Stimulated activated CD4-positive, alpha-beta T cell treated with anti-CD3 and anti-CD28 coated beads, Interleukin-12 subunit alpha, Interleukin-12 subunit beta, amount 100 ng/mL, for 48 hours (primary cell): ENCODE results near the gene IHH.

Experiments
- DNase-seq, 3 donors: peaks; one replicate each; pipeline ENCODE4 v3.0.0-alpha.2; 2020; ENCODE audit warnings: low read depth in 2 of 3, low spot score in 1 of 3

The IHH gene

GRCh38 chr2:219076253-219076652 is 15.5 kb upstream of the IHH start:
- no peak for DNase-seq

GRCh38 chr2:219073413-219074129 is 12.8 kb upstream of the IHH start:
- peak in 1 of 3 donors; percentile 28 for DNase-seq

GRCh38 chr2:219072741-219073250 is 12.1 kb upstream of the IHH start:
- DNase-seq = no peak

- DNase-seq = no peak
Observed at GRCh38 chr2:219071131-219071816, 10.6 kb upstream of the IHH start.

- no peak for DNase-seq
Observed at GRCh38 chr2:219065484-219065883, 4.8 kb upstream of the IHH start.

GRCh38 chr2:219062081-219062480 is 1.4 kb upstream of the IHH start:
- DNase-seq = no peak

GRCh38 chr2:219059725-219060682 is 717 bp downstream of the IHH start:
- DNase-seq = no peak

GRCh38 chr2:219059375-219059724 is 1.4 kb downstream of the IHH start:
- DNase-seq = no peak

GRCh38 chr2:219058541-219059374 is 2.0 kb downstream of the IHH start:
- DNase-seq = no peak

- peak; percentile 70 to 80 (median 73) for DNase-seq
Observed at GRCh38 chr2:219057709-219058540, 2.8 kb downstream of the IHH start.

GRCh38 chr2:219056896-219057708 is 3.6 kb downstream of the IHH start:
- DNase-seq = no peak

GRCh38 chr2:219056176-219056895 is 4.4 kb downstream of the IHH start:
- DNase-seq = no peak

GRCh38 chr2:219054956-219055903 is 5.5 kb downstream of the IHH start:
- no peak for DNase-seq

- no peak for DNase-seq
Observed at GRCh38 chr2:219049282-219049681, 11.4 kb downstream of the IHH start.

GRCh38 chr2:219045937-219046550 is 14.7 kb downstream of the IHH start:
- DNase-seq = no peak

GRCh38 chr2:219042750-219043149 is 18.0 kb downstream of the IHH start:
- no peak for DNase-seq

- no peak for DNase-seq
Observed at GRCh38 chr2:219042157-219042556, 18.6 kb downstream of the IHH start.
